LHCN-M2 (cell line): ENCODE measurements around the gene AMZ2. TPM values are rescaled to one million over a fixed set of nuclear protein-coding genes. Genes with fewer than 3 reads are reported as not detected.

Experiments
- DNase-seq: peaks from one replicate; pipeline ENCODE4 v3.0.0-alpha.2; 2012; ENCODE audit warnings: low read depth
- total RNA-seq: library from RNA; depleted of rRNA; stranded (reverse); fragments of >200 nt; gene quantifications from 2 replicates; pipeline ENCODE4 v1.2.3, GENCODE V29; 2014

The AMZ2 gene
- total RNA-seq, 1 experiment from 2014 or later: 140 TPM

- DNase-seq: peak; percentile 34
These were observed 43.4 kb downstream of the AMZ2 start, which contains the start of the genes ARSG and SLC16A6 for GRCh38 chr17:68290955-68291835. Gene ARSG, plus strand, starts transcription at chr17:68291495. Its CDS starts 15,999 bp downstream, at chr17:68307494. Gene SLC16A6, minus strand, starts transcription at chr17:68291127. Its CDS starts 12,807 bp downstream, at chr17:68278320.

- peak; percentile 58 for DNase-seq
These were observed 44.2 kb downstream of the AMZ2 start for GRCh38 chr17:68291836-68292688.

- DNase-seq: no peak
These were observed 44.8 kb downstream of the AMZ2 start for GRCh38 chr17:68292689-68293040.

GRCh38 chr17:68293490-68294195 is 45.8 kb downstream of the AMZ2 start:
- DNase-seq: no peak

GRCh38 chr17:68294196-68294555 is 46.3 kb downstream of the AMZ2 start:
- DNase-seq: no peak

- no peak for DNase-seq
These were observed 46.8 kb downstream of the AMZ2 start for GRCh38 chr17:68294617-68295016.

GRCh38 chr17:68295086-68295485 is 47.2 kb downstream of the AMZ2 start:
- DNase-seq: no peak

- no peak for DNase-seq
These were observed 48.7 kb downstream of the AMZ2 start for GRCh38 chr17:68296217-68297191.

GRCh38 chr17:68297195-68297594 is 49.4 kb downstream of the AMZ2 start:
- no peak for DNase-seq

GRCh38 chr17:68298601-68299000 is 50.8 kb downstream of the AMZ2 start:
- DNase-seq: no peak

- DNase-seq: no peak
These were observed 52.0 kb downstream of the AMZ2 start for GRCh38 chr17:68299817-68300216.

- DNase-seq: no peak
These were observed 53.7 kb downstream of the AMZ2 start for GRCh38 chr17:68301438-68301959.

GRCh38 chr17:68302066-68302564 is 54.3 kb downstream of the AMZ2 start:
- peak; percentile 78 for DNase-seq

- no peak for DNase-seq
These were observed 54.8 kb downstream of the AMZ2 start for GRCh38 chr17:68302666-68303065.

GRCh38 chr17:68304706-68305105 is 56.9 kb downstream of the AMZ2 start:
- DNase-seq: no peak

- no peak for DNase-seq
These were observed 57.3 kb downstream of the AMZ2 start for GRCh38 chr17:68305142-68305541.
